ENCODE measurements around the gene HOATZ.

Gene HOATZ

GRCh38 chr11:111518668-111519067 is 4.1 kb downstream of the HOATZ start:
- no peak for TF ChIP-seq CTCF (IDR thresholded peaks at IDR 0.05; ENCODE audit: control insufficient read depth, extremely low read depth, insufficient read depth)
- no peak for DNase-seq (ENCODE audit: low read depth)
- no peak overlapping the region for H3K4me3 ChIP-seq (ENCODE audit: low read depth, low read length)

- no peak for TF ChIP-seq CTCF (IDR thresholded peaks at IDR 0.05; ENCODE audit: control insufficient read depth, extremely low read depth, insufficient read depth)
- H3K4me3 ChIP-seq (ENCODE audit: low read depth, low read length), result no peak overlapping the region
- no peak for DNase-seq (ENCODE audit: low read depth)
Measured at GRCh38 chr11:111520560-111520959, 6.0 kb downstream of the HOATZ start.

- H3K4me3 ChIP-seq (ENCODE audit: low read depth, low read length), result no peak overlapping the region
- DNase-seq (ENCODE audit: low read depth), result no peak
- TF ChIP-seq CTCF (IDR thresholded peaks at IDR 0.05; ENCODE audit: control insufficient read depth, extremely low read depth, insufficient read depth), result no peak
Measured at GRCh38 chr11:111521135-111521534, 6.6 kb downstream of the HOATZ start.

GRCh38 chr11:111522426-111522825 is 7.8 kb downstream of the HOATZ start:
- no peak overlapping the region for H3K4me3 ChIP-seq (ENCODE audit: low read depth, low read length)
- DNase-seq (ENCODE audit: low read depth), result no peak
- TF ChIP-seq CTCF (IDR thresholded peaks at IDR 0.05; ENCODE audit: control insufficient read depth, extremely low read depth, insufficient read depth), result no peak

- DNase-seq (ENCODE audit: low read depth), result no peak
Measured at GRCh38 chr11:111523343-111523742, 8.8 kb downstream of the HOATZ start.

GRCh38 chr11:111524056-111524455 is 9.5 kb downstream of the HOATZ start:
- no peak for DNase-seq (ENCODE audit: low read depth)
- TF ChIP-seq CTCF (IDR thresholded peaks at IDR 0.05; ENCODE audit: control insufficient read depth, extremely low read depth, insufficient read depth), result no peak
- H3K4me3 ChIP-seq (ENCODE audit: low read depth, low read length), result no peak overlapping the region

More at GRCh38 chr11:111523343-111523742, 8.8 kb downstream of the HOATZ start:
- no peak overlapping the region for H3K4me3 ChIP-seq (ENCODE audit: low read depth, low read length)
- no peak for TF ChIP-seq CTCF (IDR thresholded peaks at IDR 0.05; ENCODE audit: control insufficient read depth, extremely low read depth, insufficient read depth)

- H3K4me3 ChIP-seq (ENCODE audit: low read depth, low read length), result no peak overlapping the region
- DNase-seq (ENCODE audit: low read depth), result no peak
- TF ChIP-seq CTCF (IDR thresholded peaks at IDR 0.05; ENCODE audit: control insufficient read depth, extremely low read depth, insufficient read depth), result no peak
Measured at GRCh38 chr11:111525456-111525855, 10.9 kb downstream of the HOATZ start.

Measured in LNCaP clone FGC (cell line).